H9 (cell line): ENCODE data around the gene TFDP1. TPM values are rescaled to one million over a fixed set of nuclear protein-coding genes. Genes with fewer than 3 reads are reported as not detected.

ENCODE experiments used
- DNase-seq: peaks from one replicate; pipeline ENCODE4 v3.0.0-alpha.2; 2017
- H2AFZ ChIP-seq: one replicate; pipeline ENCODE4 v1.6.1; 2013; ENCODE audit warnings: mild to moderate bottlenecking, low read length, control low read depth, moderate library complexity
- H2AK5ac ChIP-seq: 2 replicates; pipeline ENCODE4 v1.6.1; 2013; ENCODE audit warnings: low read length, control low read depth, mixed read lengths; ENCODE audit not compliant: insufficient read length
- H2BK120ac ChIP-seq: one replicate; pipeline ENCODE4 v1.6.1; 2013; ENCODE audit warnings: low read depth, mild to moderate bottlenecking, low read length, control low read depth, inconsistent platforms; ENCODE audit not compliant: poor library complexity, severe bottlenecking
- H2BK12ac ChIP-seq: 2 replicates; pipeline ENCODE4 v1.6.1; 2013; ENCODE audit warnings: low read length, control low read depth, mixed read lengths, low read depth; ENCODE audit not compliant: insufficient read length
- H2BK15ac ChIP-seq: 2 replicates; pipeline ENCODE4 v1.6.1; 2013; ENCODE audit warnings: low read depth, low read length, control low read depth
- H2BK20ac ChIP-seq: one replicate; pipeline ENCODE4 v1.6.1; 2013; ENCODE audit warnings: low read depth, mild to moderate bottlenecking, low read length, control low read depth, inconsistent platforms; ENCODE audit not compliant: poor library complexity, severe bottlenecking
- H2BK5ac ChIP-seq: 2 replicates; pipeline ENCODE4 v1.6.1; 2013; ENCODE audit warnings: low read length, control low read depth, mixed read lengths; ENCODE audit not compliant: insufficient read length
- H3K14ac ChIP-seq: 2 replicates; pipeline ENCODE4 v1.6.1; 2013; ENCODE audit warnings: low read length, control low read depth; ENCODE audit not compliant: insufficient read depth
- H3K18ac ChIP-seq: 2 replicates; pipeline ENCODE4 v1.6.1; 2013; ENCODE audit warnings: low read depth, mild to moderate bottlenecking, mixed read lengths, low read length, control low read depth; ENCODE audit not compliant: insufficient read length
- H3K23ac ChIP-seq: 2 replicates; pipeline ENCODE4 v1.6.1; 2013; ENCODE audit warnings: low read length, control low read depth, mixed read lengths, low read depth; ENCODE audit not compliant: insufficient read length
- H3K23me2 ChIP-seq: 2 replicates; pipeline ENCODE4 v1.6.1; 2013; ENCODE audit warnings: low read depth, mild to moderate bottlenecking, mixed read lengths, low read length, control low read depth; ENCODE audit not compliant: insufficient read length, poor library complexity, severe bottlenecking
- H3K27ac ChIP-seq: 2 replicates; pipeline ENCODE4 v1.5.1; 2013; ENCODE audit warnings: low read length, control low read depth, mixed read lengths, low read depth; ENCODE audit not compliant: insufficient read length
- H3K27me3 ChIP-seq: 2 replicates; pipeline ENCODE4 v1.6.1; 2013; ENCODE audit warnings: low read length, control low read depth, inconsistent platforms; ENCODE audit not compliant: insufficient read depth
- H3K4ac ChIP-seq: 2 replicates; pipeline ENCODE4 v1.6.1; 2013; ENCODE audit warnings: low read depth, mild to moderate bottlenecking, control low read depth, inconsistent platforms, low read length, moderate library complexity
- H3K4me1 ChIP-seq: 2 replicates; pipeline ENCODE4 v1.6.1; 2013; ENCODE audit warnings: low read length, control low read depth, inconsistent platforms; ENCODE audit not compliant: insufficient read depth
- H3K4me2 ChIP-seq: 2 replicates; pipeline ENCODE4 v1.6.1; 2013; ENCODE audit warnings: low read length, control low read depth, mixed read lengths; ENCODE audit not compliant: insufficient read length, insufficient read depth
- H3K56ac ChIP-seq: 2 replicates; pipeline ENCODE4 v1.6.1; 2013; ENCODE audit warnings: low read depth, mild to moderate bottlenecking, mixed read lengths, low read length, control low read depth; ENCODE audit not compliant: insufficient read length
- H3K79me1 ChIP-seq: 2 replicates; pipeline ENCODE4 v1.6.1; 2013; ENCODE audit warnings: low read depth, mild to moderate bottlenecking, moderate library complexity, low read length, control low read depth, inconsistent platforms; ENCODE audit not compliant: insufficient read depth, poor library complexity, severe bottlenecking
- H3K79me2 ChIP-seq: 2 replicates; pipeline ENCODE4 v1.6.1; 2013; ENCODE audit warnings: low read length, control low read depth, inconsistent platforms; ENCODE audit not compliant: insufficient read depth
- H3K9ac ChIP-seq: 2 replicates; pipeline ENCODE4 v1.6.1; 2013; ENCODE audit warnings: low read length, control low read depth, mixed read lengths; ENCODE audit not compliant: insufficient read length; ENCODE audit errors: extremely low read depth
- H3K9me3 ChIP-seq: one replicate; pipeline ENCODE4 v1.6.1; 2013; ENCODE audit warnings: low read depth, low read length, inconsistent platforms; ENCODE audit not compliant: control insufficient read depth
- H3T11ph ChIP-seq: one replicate; pipeline ENCODE4 v1.6.1; 2013; ENCODE audit warnings: mild to moderate bottlenecking, low read length, control low read depth, inconsistent platforms
- H4K20me1 ChIP-seq: one replicate; pipeline ENCODE4 v1.6.1; 2013; ENCODE audit not compliant: control insufficient read depth, insufficient read length, insufficient read depth
- H4K5ac ChIP-seq: 2 replicates; pipeline ENCODE4 v1.6.1; 2013; ENCODE audit warnings: low read depth, mild to moderate bottlenecking, mixed read lengths, low read length, control low read depth; ENCODE audit not compliant: insufficient read length
- H4K8ac ChIP-seq: replicated peaks from 2 replicates; pipeline ENCODE4 v1.6.1; 2013; ENCODE audit warnings: low read length, control low read depth, mixed read lengths, low read depth; ENCODE audit not compliant: insufficient read length
- H4K91ac ChIP-seq: 2 replicates; pipeline ENCODE4 v1.6.1; 2013; ENCODE audit warnings: low read depth, mild to moderate bottlenecking, moderate library complexity, mixed read lengths, low read length, control low read depth; ENCODE audit not compliant: insufficient read length
- H3K27ac Mint-ChIP-seq, 3 experiments: 2 replicates in 2 of 3; 3 replicates in 1 of 3; pipeline ENCODE4 v1.8.0; 2020 to 2021; ENCODE audit warnings: mixed read lengths in 3 of 3, mild to moderate bottlenecking in 1 of 3, moderate library complexity in 1 of 3
- H3K27me3 Mint-ChIP-seq: 2 replicates; pipeline ENCODE4 v1.8.0; 2021; ENCODE audit warnings: low read depth, mild to moderate bottlenecking, moderate library complexity, mixed read lengths
- H3K36me3 Mint-ChIP-seq, 3 experiments: 2 replicates in 2 of 3; 3 replicates in 1 of 3; pipeline ENCODE4 v1.8.0; 2020 to 2021; ENCODE audit warnings: low read depth in 3 of 3, mixed read lengths in 3 of 3; ENCODE audit not compliant: insufficient read depth in 1 of 3
- H3K4me1 Mint-ChIP-seq, 2 experiments: 2 replicates each; pipeline ENCODE4 v1.8.0; 2020; ENCODE audit warnings: mixed read lengths in 2 of 2
- H3K4me3 Mint-ChIP-seq, 2 experiments: 2 replicates in 1 of 2; 3 replicates in 1 of 2; pipeline ENCODE4 v1.8.0; 2020 to 2021; ENCODE audit warnings: mild to moderate bottlenecking in 2 of 2, mixed read lengths in 2 of 2, moderate library complexity in 1 of 2
- H3K9me3 Mint-ChIP-seq, 2 experiments: 2 replicates in 1 of 2; 3 replicates in 1 of 2; pipeline ENCODE4 v1.8.0; 2020; ENCODE audit warnings: mild to moderate bottlenecking in 2 of 2, mixed read lengths in 2 of 2, moderate library complexity in 1 of 2
- CTCF ChIP-seq: fragments of 200-600 bp; sonication (generic); conservative IDR thresholded peaks from 3 replicates; pipeline ENCODE4 v1.8.0; 2021; ENCODE audit warnings: antibody characterized with exemption, mild to moderate bottlenecking
- WGBS: extraction: QIAGEN DNeasy Blood & Tissue Kit; methylation state at CpG from one replicate; pipeline ENCODE4 v1.1.7; 2013; ENCODE audit warnings: missing lambda C conversion rate, low lambda C conversion rate, mixed read lengths; ENCODE audit not compliant: insufficient read length; ENCODE audit errors: extremely low coverage; 5-methylcytosine and 5-hydroxymethylcytosine counted together
- total RNA-seq: library from RNA; stranded (reverse); gene quantifications from 2 replicates; pipeline ENCODE4 v1.2.1, GENCODE V29; 2021

Gene TFDP1
- total RNA-seq, 1 experiment from 2014 or later, result 111 TPM

- H2BK5ac ChIP-seq, result no peak overlapping the region
- H3K27ac Mint-ChIP-seq, result peak overlapping the region; percentile 81 to 97 (median 89); a peak in 5 of 7 replicates
- peaks cover 35 to 53% (median 46%) of the 10 kb centered on the region in 3 experiments for H3K36me3 Mint-ChIP-seq
- no peaks in the 10 kb centered on the region for H3K9me3 ChIP-seq
- H4K8ac ChIP-seq, result no peak overlapping the region
- no peaks in the 10 kb centered on the region for H3K9me3 Mint-ChIP-seq
- no peak for DNase-seq
- no peaks in the 10 kb centered on the region for H3K23me2 ChIP-seq
- H2BK120ac ChIP-seq, result no peak overlapping the region
- no peak overlapping the region for H3K56ac ChIP-seq
- no peak overlapping the region for H2AK5ac ChIP-seq
- H3K27me3 ChIP-seq, result no peaks in the 10 kb centered on the region
- no peak overlapping the region for H2BK12ac ChIP-seq
- no peak overlapping the region for H3K18ac ChIP-seq
- no peak overlapping the region for H4K91ac ChIP-seq
- no peak overlapping the region for H3T11ph ChIP-seq
- no peak overlapping the region for H3K4ac ChIP-seq
- H3K4me1 Mint-ChIP-seq, result 0 out of 4 replicates have a peak, but pooled peaks cover 0 to 4% of the 10 kb centered on the region in 2 experiments
- no peak overlapping the region for H3K23ac ChIP-seq
- no peaks in the 10 kb centered on the region for H3K4me1 ChIP-seq
- WGBS, result no CpG with 5 or more reads among the region's 22 CpGs
- peaks cover 1% of the 10 kb centered on the region; the same call in 1 of the 2 replicates for H3K27me3 Mint-ChIP-seq
- no peak overlapping the region for H3K27ac ChIP-seq
- no peak overlapping the region for H4K5ac ChIP-seq
- no peak overlapping the region for H2BK15ac ChIP-seq
- no peak overlapping the region for H3K4me3 Mint-ChIP-seq
- no peak for TF ChIP-seq CTCF
- H2BK20ac ChIP-seq, result no peak overlapping the region
- no peaks in the 10 kb centered on the region for H4K20me1 ChIP-seq
- H3K4me2 ChIP-seq, result no peak overlapping the region
- H3K14ac ChIP-seq, result no peak overlapping the region
- no peak overlapping the region for H3K9ac ChIP-seq
- peaks cover 17% of the 10 kb centered on the region; the same call in 1 of the 2 replicates for H3K79me2 ChIP-seq
- H2AFZ ChIP-seq, result no peak overlapping the region
- no peaks in the 10 kb centered on the region for H3K79me1 ChIP-seq
Observed at GRCh38 chr13:113608967-113609533, 24.5 kb downstream of the TFDP1 start.
